Esophagus (tissue), 2 donors: ENCODE data around the gene SULT1E1. TPM values are rescaled to one million over a fixed set of nuclear protein-coding genes. Genes with fewer than 3 reads are reported as not detected.

Source experiments
- H3K27ac ChIP-seq, 2 donors: one replicate each; pipeline ENCODE4 v1.5.1; 2013; ENCODE audit warnings: low read depth in 2 of 2, mild to moderate bottlenecking in 2 of 2, inconsistent platforms in 1 of 2, low read length in 1 of 2, moderate library complexity in 1 of 2
- H3K27me3 ChIP-seq, 2 donors: one replicate each; pipeline ENCODE4 v1.6.1; 2013; ENCODE audit warnings: low read length in 2 of 2, control low read depth in 1 of 2, mild to moderate bottlenecking in 1 of 2; ENCODE audit not compliant: insufficient read depth in 2 of 2, control insufficient read depth in 1 of 2
- H3K36me3 ChIP-seq, 2 donors: one replicate each; pipeline ENCODE4 v1.6.1; 2013; ENCODE audit warnings: low read length in 1 of 2; ENCODE audit not compliant: control insufficient read depth in 2 of 2, insufficient read depth in 2 of 2
- H3K4me1 ChIP-seq, 2 donors: one replicate each; pipeline ENCODE4 v1.6.1; 2013; ENCODE audit warnings: low read length in 1 of 2; ENCODE audit not compliant: control insufficient read depth in 2 of 2, insufficient read depth in 2 of 2
- H3K4me3 ChIP-seq, 2 donors: one replicate each; pipeline ENCODE4 v1.5.1; 2013; ENCODE audit warnings: low read length in 2 of 2, mild to moderate bottlenecking in 2 of 2, low read depth in 1 of 2, moderate library complexity in 1 of 2
- H3K9me3 ChIP-seq, 2 donors: one replicate each; pipeline ENCODE4 v1.6.1; 2013; ENCODE audit warnings: mild to moderate bottlenecking in 2 of 2, low read depth in 1 of 2, low read length in 1 of 2, moderate library complexity in 1 of 2; ENCODE audit not compliant: control insufficient read depth in 2 of 2, insufficient read depth in 1 of 2
- WGBS, 2 donors: extraction: QIAGEN DNeasy Blood & Tissue Kit; methylation state at CpG; one replicate each; pipeline ENCODE4 v1.1.7; 2013; 5-methylcytosine and 5-hydroxymethylcytosine counted together
- polyA plus RNA-seq, 2 donors: library from polyadenylated mRNA; stranded (reverse); fragments of 200-250 nt; gene quantifications; one replicate each; pipeline ENCODE4 v1.2.3, GENCODE V29; 2013
- donor health status: healthy with polysubstance abuse.
- donor health status: Bipolar disorder and iron deficiency.

The SULT1E1 gene
- under 1 TPM; 0.10 to 0.35 TPM for polyA plus RNA-seq

GRCh38 chr4:69860052-69860451, at the start of gene SULT1E1:
SULT1E1 (minus strand) TSS chr4:69860145; CDS start chr4:69857644, 2,501 bp downstream.
- H3K4me1 ChIP-seq, result no peaks in the 10 kb centered on the region
- H3K27ac ChIP-seq, result no peak within 1 kb of the TSS
- H3K9me3 ChIP-seq, result no peaks in the 10 kb centered on the region
- H3K4me3 ChIP-seq, result no peak within 1 kb of the TSS
- H3K36me3 ChIP-seq, result no peaks in the 10 kb centered on the region
- no peaks in the 10 kb centered on the region for H3K27me3 ChIP-seq
- WGBS, 2 donors, result 16 to 25% methylated on average over 1 of the region's 1 CpG

GRCh38 chr4:69909195-69909594, 49.2 kb upstream of the SULT1E1 start:
- 93 to 96% methylated on average over 4 of the region's 4 CpGs for WGBS, 2 donors
- Histone ChIP-seq H3K27me3 (no peaks in the 10 kb centered on the region), H3K36me3 (no peaks in the 10 kb centered on the region), H3K27ac (no peak overlapping the region), H3K9me3 (no peaks in the 10 kb centered on the region), H3K4me3 (no peak overlapping the region), H3K4me1 (no peaks in the 10 kb centered on the region)

GRCh38 chr4:69907151-69907550, 47.2 kb upstream of the SULT1E1 start:
- Histone ChIP-seq H3K27me3 (no peaks in the 10 kb centered on the region), H3K4me1 (no peaks in the 10 kb centered on the region), H3K36me3 (no peaks in the 10 kb centered on the region), H3K9me3 (no peaks in the 10 kb centered on the region), H3K27ac (no peak overlapping the region), H3K4me3 (no peak overlapping the region)
- WGBS, 2 donors, result 55 to 71% methylated on average over 1 of the region's 1 CpG

- no peak overlapping the region for H3K4me3 ChIP-seq
- H3K36me3 ChIP-seq, result no peaks in the 10 kb centered on the region
- H3K27ac ChIP-seq, result no peak overlapping the region
- H3K27me3 ChIP-seq, result no peaks in the 10 kb centered on the region
- no peaks in the 10 kb centered on the region for H3K4me1 ChIP-seq
- H3K9me3 ChIP-seq, result no peaks in the 10 kb centered on the region
These were observed 36.7 kb upstream of the SULT1E1 start for GRCh38 chr4:69896530-69897116.

GRCh38 chr4:69894721-69895120, 34.8 kb upstream of the SULT1E1 start:
- H3K36me3 ChIP-seq, result no peaks in the 10 kb centered on the region
- no peaks in the 10 kb centered on the region for H3K4me1 ChIP-seq
- H3K27me3 ChIP-seq, result no peaks in the 10 kb centered on the region
- 88 to 94% methylated on average over 3 of the region's 3 CpGs for WGBS, 2 donors
- no peak overlapping the region for H3K27ac ChIP-seq
- no peak overlapping the region for H3K4me3 ChIP-seq
- no peaks in the 10 kb centered on the region for H3K9me3 ChIP-seq

GRCh38 chr4:69894186-69894585, 34.2 kb upstream of the SULT1E1 start:
- Histone ChIP-seq H3K27me3 (no peaks in the 10 kb centered on the region), H3K36me3 (no peaks in the 10 kb centered on the region), H3K4me3 (no peak overlapping the region), H3K27ac (no peak overlapping the region), H3K4me1 (no peaks in the 10 kb centered on the region), H3K9me3 (no peaks in the 10 kb centered on the region)
- 62 to 67% methylated on average over 5 of the region's 5 CpGs for WGBS, 2 donors

- H3K4me3 ChIP-seq, result no peak overlapping the region
- H3K9me3 ChIP-seq, result no peaks in the 10 kb centered on the region
- H3K27me3 ChIP-seq, result no peaks in the 10 kb centered on the region
- H3K36me3 ChIP-seq, result no peaks in the 10 kb centered on the region
- H3K4me1 ChIP-seq, result no peaks in the 10 kb centered on the region
- H3K27ac ChIP-seq, result no peak overlapping the region
These were observed 28.4 kb upstream of the SULT1E1 start for GRCh38 chr4:69888336-69888735.

GRCh38 chr4:69882150-69882549, 22.2 kb upstream of the SULT1E1 start:
- Histone ChIP-seq H3K27ac (no peak overlapping the region), H3K36me3 (no peaks in the 10 kb centered on the region), H3K9me3 (no peaks in the 10 kb centered on the region), H3K4me3 (no peak overlapping the region), H3K27me3 (no peaks in the 10 kb centered on the region), H3K4me1 (no peaks in the 10 kb centered on the region)

- H3K27ac ChIP-seq, result no peak overlapping the region
- no peaks in the 10 kb centered on the region for H3K27me3 ChIP-seq
- H3K36me3 ChIP-seq, result no peaks in the 10 kb centered on the region
- H3K9me3 ChIP-seq, result no peaks in the 10 kb centered on the region
- H3K4me1 ChIP-seq, result no peaks in the 10 kb centered on the region
- no peak overlapping the region for H3K4me3 ChIP-seq
These were observed 21.3 kb upstream of the SULT1E1 start for GRCh38 chr4:69881173-69881773.

- H3K4me1 ChIP-seq, result no peaks in the 10 kb centered on the region
- H3K27me3 ChIP-seq, result no peaks in the 10 kb centered on the region
- 79 to 81% methylated on average over 2 of the region's 2 CpGs for WGBS, 2 donors
These were observed 18.3 kb upstream of the SULT1E1 start for GRCh38 chr4:69878250-69878649.

More at GRCh38 chr4:69878250-69878649, 18.3 kb upstream of the SULT1E1 start:
- H3K4me3 ChIP-seq, result no peak overlapping the region
- no peaks in the 10 kb centered on the region for H3K9me3 ChIP-seq
- H3K27ac ChIP-seq, result no peak overlapping the region
- no peaks in the 10 kb centered on the region for H3K36me3 ChIP-seq
